Neural cell (in vitro differentiated cells): ENCODE results near the gene SHMT2. TPM values are rescaled to one million over a fixed set of nuclear protein-coding genes. Genes with fewer than 3 reads are reported as not detected.

Experiments
- H2AFZ ChIP-seq: fragments of 200-600, 300-800 bp; sonication (generic), shearing (Covaris generic); 2 replicates; pipeline ENCODE4 v1.6.0; 2014; ENCODE audit warnings: low read depth, mild to moderate bottlenecking, antibody characterized with exemption, low read length, moderate library complexity
- H3F3A ChIP-seq: fragments of 200-600 bp; shearing (Covaris generic); 2 replicates; pipeline ENCODE4 v1.6.1; 2016; ENCODE audit warnings: mild to moderate bottlenecking, moderate library complexity, mixed read lengths, antibody characterized with exemption, low read length; ENCODE audit not compliant: insufficient read depth, poor library complexity, severe bottlenecking
- H3K27ac ChIP-seq: fragments of 200-600, 300-800 bp; sonication (generic), shearing (Covaris generic); 2 replicates; pipeline ENCODE4 v1.5.1; 2014; ENCODE audit warnings: mild to moderate bottlenecking, low read length, moderate library complexity
- H3K27me3 ChIP-seq: fragments of 300-800, 200-600 bp; sonication (generic), shearing (Covaris generic); 2 replicates; pipeline ENCODE4 v1.6.0; 2014; ENCODE audit warnings: mild to moderate bottlenecking, low read depth, low read length, moderate library complexity; ENCODE audit not compliant: insufficient read depth
- H3K36me3 ChIP-seq: fragments of 300-800, 200-600 bp; sonication (generic), shearing (Covaris generic); 2 replicates; pipeline ENCODE4 v1.5.1; 2014; ENCODE audit warnings: mild to moderate bottlenecking, antibody characterized with exemption, low read length, moderate library complexity; ENCODE audit not compliant: insufficient read depth
- H3K4me2 ChIP-seq: fragments of 300-800, 200-600 bp; sonication (generic), shearing (Covaris generic); 2 replicates; pipeline ENCODE4 v1.6.0; 2014; ENCODE audit warnings: mild to moderate bottlenecking, low read length
- H3K4me3 ChIP-seq: fragments of 300-800, 200-600 bp; sonication (generic), shearing (Covaris generic); 2 replicates; pipeline ENCODE4 v1.5.1; 2014; ENCODE audit warnings: mild to moderate bottlenecking, low read length, moderate library complexity
- H3K79me2 ChIP-seq: fragments of 200-600 bp; shearing (Covaris generic); replicated peaks from 2 replicates; pipeline ENCODE4 v1.6.0; 2014; ENCODE audit warnings: mild to moderate bottlenecking, low read length, moderate library complexity; ENCODE audit not compliant: insufficient read depth
- H3K9ac ChIP-seq: fragments of 300-800, 200-600 bp; sonication (generic), shearing (Covaris generic); 2 replicates; pipeline ENCODE4 v1.6.1; 2016; ENCODE audit warnings: mild to moderate bottlenecking, low read length, mixed read lengths
- H3K9me2 ChIP-seq: fragments of 200-600 bp; shearing (Covaris generic); 2 replicates; pipeline ENCODE4 v1.6.1; 2016; ENCODE audit warnings: mild to moderate bottlenecking, low read length, mixed read lengths; ENCODE audit not compliant: insufficient read depth
- H3K9me3 ChIP-seq: fragments of 200-600, 300-800 bp; sonication (generic), shearing (Covaris generic); 2 replicates; pipeline ENCODE4 v1.6.1; 2016; ENCODE audit warnings: mild to moderate bottlenecking, mixed run types, low read length, moderate library complexity, mixed read lengths
- H4K20me1 ChIP-seq: fragments of 200-600 bp; shearing (Covaris generic); 2 replicates; pipeline ENCODE4 v1.6.1; 2016; ENCODE audit warnings: mild to moderate bottlenecking, mixed run types; ENCODE audit not compliant: insufficient read depth
- CTCF ChIP-seq: fragments of 450-650 bp; IDR thresholded peaks from 2 replicates; pipeline ENCODE4 v1.5.1; 2014; ENCODE audit warnings: antibody characterized with exemption, mild to moderate bottlenecking, moderate library complexity; ENCODE audit not compliant: poor library complexity, severe bottlenecking
- EP300 ChIP-seq: fragments of 450-650 bp; conservative IDR thresholded peaks from 2 replicates; pipeline ENCODE4 v1.6.1; 2014; ENCODE audit warnings: antibody characterized with exemption, mild to moderate bottlenecking, moderate library complexity; ENCODE audit not compliant: poor library complexity, severe bottlenecking
- EZH2 ChIP-seq: fragments of 200-600, 300-800 bp; shearing (Covaris generic), sonication (generic); IDR thresholded peaks from 2 replicates; pipeline ENCODE4 v1.6.1; 2014; ENCODE audit warnings: antibody characterized with exemption, low read length, borderline replicate concordance, mild to moderate bottlenecking; ENCODE audit not compliant: insufficient read depth, poor library complexity, severe bottlenecking
- MXI1 ChIP-seq: fragments of 450-650 bp; conservative IDR thresholded peaks from 2 replicates; pipeline ENCODE4 v1.6.1; 2014; ENCODE audit warnings: antibody characterized with exemption, mild to moderate bottlenecking; ENCODE audit not compliant: poor library complexity, severe bottlenecking
- POLR2AphosphoS5 ChIP-seq: IDR thresholded peaks from 2 replicates; pipeline ENCODE4 v1.6.1; 2012
- RAD21 ChIP-seq: fragments of 450-650 bp; conservative IDR thresholded peaks from 2 replicates; pipeline ENCODE4 v1.6.1; 2014; ENCODE audit warnings: antibody characterized with exemption, mild to moderate bottlenecking, moderate library complexity
- SMC3 ChIP-seq: fragments of 450-650 bp; conservative IDR thresholded peaks from 2 replicates; pipeline ENCODE4 v1.6.1; 2014; ENCODE audit warnings: antibody characterized with exemption, mild to moderate bottlenecking, moderate library complexity; ENCODE audit not compliant: poor library complexity
- TAF1 ChIP-seq: IDR thresholded peaks from 2 replicates; pipeline ENCODE4 v1.6.1; 2012; ENCODE audit warnings: low read depth
- polyA plus RNA-seq: library from polyadenylated mRNA; depleted of rRNA; stranded (reverse); fragments of >200 nt; gene quantifications from 2 replicates; pipeline ENCODE4 v1.2.3, GENCODE V29; 2014
- TF ChIP-seq, protein P1 (sequence below): IDR thresholded peaks from 2 replicates; pipeline ENCODE4 v1.6.1; 2012; ENCODE audit warnings: borderline replicate concordance

The SHMT2 gene
- polyA plus RNA-seq, 1 donor from 2014 or later, result 38.2 TPM

DNA sequence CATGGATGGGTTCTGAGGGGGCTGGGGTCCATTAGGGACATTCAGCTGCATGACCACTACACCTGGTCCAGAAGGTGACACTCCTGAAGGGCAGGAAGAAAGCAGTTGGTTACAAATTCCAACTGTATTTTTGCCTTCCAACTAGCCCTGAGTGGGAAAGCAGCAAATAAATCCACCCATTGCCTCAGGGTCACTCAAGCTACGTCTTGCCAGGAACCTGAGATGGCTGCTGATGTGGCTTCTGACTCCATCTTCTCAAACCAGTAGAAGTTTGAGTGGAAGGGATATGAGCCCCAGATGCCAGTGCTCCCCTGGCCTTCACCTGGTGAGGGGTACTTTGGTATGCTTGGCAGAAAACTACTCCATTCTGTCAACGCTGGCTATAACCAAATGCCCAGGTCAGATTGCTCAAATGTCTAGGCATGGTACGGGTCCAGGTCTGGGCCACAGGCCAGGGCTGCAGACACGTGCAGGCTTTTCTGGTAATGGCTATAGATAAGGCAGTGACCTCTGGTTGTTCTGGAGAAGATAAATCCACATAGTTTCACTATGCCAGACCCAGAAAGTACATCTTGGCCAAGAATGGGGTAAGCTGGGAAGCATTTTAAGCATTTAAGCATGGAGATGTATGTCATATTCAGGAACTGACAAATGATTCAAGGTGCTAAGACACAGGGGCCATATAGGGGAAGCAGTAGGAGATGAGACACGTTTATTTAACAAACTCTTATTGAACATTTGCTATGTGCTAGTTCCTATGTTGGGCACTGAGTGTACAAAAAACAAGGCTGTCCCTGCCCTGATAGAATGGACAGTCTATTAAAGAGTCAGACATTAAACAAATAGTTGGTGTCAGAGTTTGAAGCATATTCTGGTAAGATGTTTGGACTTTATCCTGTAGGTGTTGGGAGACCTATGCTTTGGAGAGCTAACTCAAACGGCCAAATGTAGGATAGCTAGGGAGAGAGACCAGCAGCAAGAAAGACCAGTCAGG lies 29.8 kb downstream of the SHMT2 start:
- H4K20me1 ChIP-seq, result no peaks in the 10 kb centered on the region
- H3K36me3 ChIP-seq, result peaks cover 7% of the 10 kb centered on the region
- H3K27ac ChIP-seq, result no peak overlapping the region
- no peak overlapping the region for H3K9ac ChIP-seq
- no peak overlapping the region for H3K4me2 ChIP-seq
- H3K9me2 ChIP-seq, result no peaks in the 10 kb centered on the region
- no peak overlapping the region for H3K4me3 ChIP-seq
- no peaks in the 10 kb centered on the region for H3F3A ChIP-seq
- no peak overlapping the region for H2AFZ ChIP-seq
- no peaks in the 10 kb centered on the region for H3K79me2 ChIP-seq
- no peaks in the 10 kb centered on the region for H3K9me3 ChIP-seq
- no peaks in the 10 kb centered on the region for H3K27me3 ChIP-seq
- TF ChIP-seq RAD21 (no peak), CTCF (no peak), POLR2AphosphoS5 (no peak), TAF1 (no peak), MXI1 (no peak), EZH2 (no peak), SMC3 (no peak), EP300 (no peak)
- TF ChIP-seq, protein P1, sequence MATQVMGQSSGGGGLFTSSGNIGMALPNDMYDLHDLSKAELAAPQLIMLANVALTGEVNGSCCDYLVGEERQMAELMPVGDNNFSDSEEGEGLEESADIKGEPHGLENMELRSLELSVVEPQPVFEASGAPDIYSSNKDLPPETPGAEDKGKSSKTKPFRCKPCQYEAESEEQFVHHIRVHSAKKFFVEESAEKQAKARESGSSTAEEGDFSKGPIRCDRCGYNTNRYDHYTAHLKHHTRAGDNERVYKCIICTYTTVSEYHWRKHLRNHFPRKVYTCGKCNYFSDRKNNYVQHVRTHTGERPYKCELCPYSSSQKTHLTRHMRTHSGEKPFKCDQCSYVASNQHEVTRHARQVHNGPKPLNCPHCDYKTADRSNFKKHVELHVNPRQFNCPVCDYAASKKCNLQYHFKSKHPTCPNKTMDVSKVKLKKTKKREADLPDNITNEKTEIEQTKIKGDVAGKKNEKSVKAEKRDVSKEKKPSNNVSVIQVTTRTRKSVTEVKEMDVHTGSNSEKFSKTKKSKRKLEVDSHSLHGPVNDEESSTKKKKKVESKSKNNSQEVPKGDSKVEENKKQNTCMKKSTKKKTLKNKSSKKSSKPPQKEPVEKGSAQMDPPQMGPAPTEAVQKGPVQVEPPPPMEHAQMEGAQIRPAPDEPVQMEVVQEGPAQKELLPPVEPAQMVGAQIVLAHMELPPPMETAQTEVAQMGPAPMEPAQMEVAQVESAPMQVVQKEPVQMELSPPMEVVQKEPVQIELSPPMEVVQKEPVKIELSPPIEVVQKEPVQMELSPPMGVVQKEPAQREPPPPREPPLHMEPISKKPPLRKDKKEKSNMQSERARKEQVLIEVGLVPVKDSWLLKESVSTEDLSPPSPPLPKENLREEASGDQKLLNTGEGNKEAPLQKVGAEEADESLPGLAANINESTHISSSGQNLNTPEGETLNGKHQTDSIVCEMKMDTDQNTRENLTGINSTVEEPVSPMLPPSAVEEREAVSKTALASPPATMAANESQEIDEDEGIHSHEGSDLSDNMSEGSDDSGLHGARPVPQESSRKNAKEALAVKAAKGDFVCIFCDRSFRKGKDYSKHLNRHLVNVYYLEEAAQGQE, result no peak

DNA sequence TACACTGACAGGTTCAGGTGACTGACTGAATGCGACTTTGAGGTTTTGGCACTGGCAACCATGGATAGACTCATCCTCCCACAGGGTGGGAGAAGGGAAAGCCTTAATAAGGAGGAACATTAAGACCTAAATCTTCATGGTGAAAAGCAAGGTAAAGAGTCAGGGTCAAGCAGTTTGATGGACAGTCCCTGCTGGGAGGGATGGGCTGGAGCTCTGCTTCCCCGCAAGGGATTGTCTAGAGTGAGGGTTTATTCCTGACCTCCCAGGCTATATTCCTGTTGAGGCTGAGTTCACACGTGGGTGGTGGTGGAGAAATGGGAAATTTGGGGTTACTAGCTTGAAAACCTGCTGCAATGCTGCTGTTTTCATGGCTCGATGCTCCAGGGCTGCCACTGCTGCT lies 30.9 kb downstream of the SHMT2 start:
- Histone ChIP-seq H4K20me1 (no peaks in the 10 kb centered on the region), H3K9me2 (no peaks in the 10 kb centered on the region), H3K4me2 (no peak overlapping the region), H3K9ac (no peak overlapping the region), H3K9me3 (no peaks in the 10 kb centered on the region), H3K27me3 (no peaks in the 10 kb centered on the region), H2AFZ (no peak overlapping the region), H3K79me2 (no peaks in the 10 kb centered on the region), H3F3A (no peaks in the 10 kb centered on the region), H3K27ac (peak overlapping the region; percentile 60), H3K36me3 (peaks cover 7% of the 10 kb centered on the region), H3K4me3 (no peak overlapping the region)
- no peak for TF ChIP-seq CTCF
- TF ChIP-seq, protein P1, result no peak
- no peak for TF ChIP-seq TAF1
- no peak for TF ChIP-seq POLR2AphosphoS5
- TF ChIP-seq SMC3, result no peak
- no peak for TF ChIP-seq MXI1
- no peak for TF ChIP-seq RAD21
- TF ChIP-seq EZH2, result no peak
- TF ChIP-seq EP300, result no peak
